ENCODE measurements around the gene SLC2A4.
"Not testable (repeated sequence)": the region's sequence is repeated elsewhere in the genome, so short reads cannot be mapped to it uniquely, and the experiment has no call there.

Gene SLC2A4

DNA sequence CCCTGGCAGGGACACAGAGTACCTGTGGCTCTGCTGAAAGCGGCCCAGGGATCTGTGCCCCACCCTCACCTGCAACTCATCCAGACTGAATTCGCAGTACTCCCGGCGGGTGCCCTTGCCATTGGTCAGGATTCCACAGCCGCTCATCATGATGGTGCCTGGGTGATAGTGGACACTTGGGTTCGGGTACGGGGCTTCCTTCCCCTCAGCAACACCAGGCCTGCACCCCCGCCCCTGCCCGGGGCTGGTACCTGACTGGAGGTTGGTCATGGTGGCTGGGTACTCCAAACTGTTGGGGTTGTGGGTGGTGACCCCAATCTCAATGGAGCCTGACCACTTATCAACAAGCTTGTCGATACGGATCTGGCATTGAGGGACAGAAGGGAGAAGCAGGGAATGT is 44.7 kb downstream of the SLC2A4 start:
- H3K9ac ChIP-seq (ENCODE audit: low read depth, low read length), result no peak overlapping the region
- H3K4me3 ChIP-seq (ENCODE audit: low read depth, low read length), result no peak overlapping the region
- peaks cover 49% of the 10 kb centered on the region for H3K36me3 ChIP-seq (ENCODE audit: control insufficient read depth, insufficient read depth, low read length)
- no peaks in the 10 kb centered on the region for H3K9me3 ChIP-seq (ENCODE audit: control insufficient read depth, insufficient read depth, low read length)
- H3K4me1 ChIP-seq (ENCODE audit: control insufficient read depth, insufficient read depth, low read length), result no peaks in the 10 kb centered on the region
- no peaks in the 10 kb centered on the region for H3K27me3 ChIP-seq (ENCODE audit: control insufficient read depth, insufficient read depth, low read length)

DNA sequence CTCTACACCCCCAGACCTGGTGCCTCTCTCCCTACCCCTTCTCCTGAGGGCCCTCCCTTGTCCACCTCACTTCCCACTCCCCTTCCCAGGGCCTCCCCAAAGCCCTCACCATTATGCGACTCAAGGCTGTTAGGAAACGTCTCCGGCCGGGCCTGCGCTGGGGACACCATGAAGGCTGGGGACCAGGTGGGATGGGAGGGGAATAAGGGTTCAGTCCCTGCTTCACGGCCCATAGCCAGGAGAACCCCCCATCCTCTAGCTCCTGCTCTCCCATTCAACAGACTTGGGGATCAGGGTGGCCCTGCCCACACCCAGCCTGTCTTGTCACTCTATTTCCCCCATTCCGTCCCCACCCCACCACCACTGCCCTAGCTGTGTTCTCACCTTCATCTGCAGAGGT is 45.5 kb downstream of the SLC2A4 start:
- Histone ChIP-seq H3K9me3 (ENCODE audit: control insufficient read depth, insufficient read depth, low read length) (no peaks in the 10 kb centered on the region), H3K4me1 (ENCODE audit: control insufficient read depth, insufficient read depth, low read length) (no peaks in the 10 kb centered on the region), H3K36me3 (ENCODE audit: control insufficient read depth, insufficient read depth, low read length) (peaks cover 41% of the 10 kb centered on the region), H3K27me3 (ENCODE audit: control insufficient read depth, insufficient read depth, low read length) (no peaks in the 10 kb centered on the region), H3K4me3 (ENCODE audit: low read depth, low read length) (no peak overlapping the region), H3K9ac (ENCODE audit: low read depth, low read length) (no peak overlapping the region)

DNA sequence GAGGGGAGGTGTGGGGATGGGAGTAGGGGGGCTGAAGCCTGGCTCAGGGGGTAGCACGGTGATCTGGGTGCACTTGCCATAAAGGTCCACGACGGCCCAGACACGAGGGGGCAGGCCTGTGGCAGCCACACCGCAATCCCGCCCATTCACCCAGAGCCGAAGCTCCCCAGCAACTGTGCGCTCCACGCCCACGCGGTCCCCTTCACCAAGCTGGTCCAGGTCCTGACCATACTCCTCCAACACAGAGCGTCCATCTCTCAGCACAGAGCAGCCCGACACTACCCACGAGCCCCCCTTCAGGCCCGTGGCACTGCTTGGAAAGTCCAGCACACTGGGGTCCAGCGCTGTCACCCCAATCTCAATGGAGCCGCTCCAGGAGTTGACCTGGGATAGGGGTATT is 46.0 kb downstream of the SLC2A4 start:
- Histone ChIP-seq H3K27me3 (ENCODE audit: control insufficient read depth, insufficient read depth, low read length) (no peaks in the 10 kb centered on the region), H3K4me1 (ENCODE audit: control insufficient read depth, insufficient read depth, low read length) (no peaks in the 10 kb centered on the region), H3K9me3 (ENCODE audit: control insufficient read depth, insufficient read depth, low read length) (no peaks in the 10 kb centered on the region), H3K9ac (ENCODE audit: low read depth, low read length) (no peak overlapping the region), H3K36me3 (ENCODE audit: control insufficient read depth, insufficient read depth, low read length) (peaks cover 36% of the 10 kb centered on the region), H3K4me3 (ENCODE audit: low read depth, low read length) (no peak overlapping the region)

DNA sequence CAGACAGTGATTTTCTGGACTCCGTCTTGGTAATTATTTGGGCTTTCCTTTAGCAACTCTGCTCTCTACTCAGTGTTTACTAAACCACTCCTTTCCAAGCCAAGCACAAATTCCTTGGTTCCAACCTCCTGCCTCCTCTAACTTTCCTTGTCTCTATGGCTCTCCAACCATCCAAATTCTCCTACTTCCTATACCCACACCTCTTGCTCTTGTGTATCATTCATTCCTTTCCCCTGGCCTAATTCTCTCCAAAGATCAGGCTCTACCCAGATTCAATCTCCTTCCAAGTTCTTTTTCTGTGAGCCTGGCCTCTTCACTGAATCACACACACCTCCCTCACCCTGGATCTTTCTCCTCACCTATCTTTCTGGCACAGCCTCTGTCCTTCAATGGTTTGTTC is 46.5 kb downstream of the SLC2A4 start:
- Histone ChIP-seq H3K27me3 (ENCODE audit: control insufficient read depth, insufficient read depth, low read length) (no peaks in the 10 kb centered on the region), H3K9me3 (ENCODE audit: control insufficient read depth, insufficient read depth, low read length) (no peaks in the 10 kb centered on the region), H3K36me3 (ENCODE audit: control insufficient read depth, insufficient read depth, low read length) (peaks cover 31% of the 10 kb centered on the region), H3K4me1 (ENCODE audit: control insufficient read depth, insufficient read depth, low read length) (no peaks in the 10 kb centered on the region), H3K4me3 (ENCODE audit: low read depth, low read length) (peak overlapping the region; percentile 97), H3K9ac (ENCODE audit: low read depth, low read length) (no peak overlapping the region)

DNA sequence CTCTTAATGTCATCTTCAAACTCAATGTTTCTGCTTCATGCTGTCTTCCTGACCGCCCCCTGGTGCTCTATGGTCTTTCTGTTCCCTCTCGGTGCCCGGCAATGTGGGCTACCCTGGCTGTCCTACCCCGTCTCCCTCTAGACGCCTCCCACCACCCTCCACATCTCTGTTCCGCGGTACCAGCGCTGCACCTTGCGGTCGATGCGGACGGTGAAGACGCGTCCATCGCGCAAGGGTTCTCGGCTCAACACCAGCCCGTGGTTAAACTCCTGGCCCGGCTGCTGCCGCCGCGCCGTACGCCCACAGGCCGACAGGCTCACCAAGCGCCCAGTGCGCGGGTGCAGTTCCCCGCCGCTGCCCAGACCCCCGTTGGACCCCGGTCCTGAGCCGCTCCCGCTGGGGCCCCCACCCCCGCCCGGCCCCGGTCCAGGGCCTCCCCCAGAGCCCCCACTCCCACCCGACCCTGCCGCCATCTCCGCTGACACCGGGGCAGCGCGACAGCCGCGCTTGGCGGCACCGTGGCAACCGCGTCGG is 47.4 kb downstream of the SLC2A4 start, which contains the start of gene NEURL4:
TSS of gene NEURL4 (minus strand) at position 496 of the 534 bp plus-strand sequence. CDS start at position 473, 23 bp downstream.
- Histone ChIP-seq H3K9ac (ENCODE audit: low read depth, low read length) (peak within 1 kb of the TSS; percentile 77), H3K4me1 (ENCODE audit: control insufficient read depth, insufficient read depth, low read length) (no peaks in the 10 kb centered on the region), H3K9me3 (ENCODE audit: control insufficient read depth, insufficient read depth, low read length) (no peaks in the 10 kb centered on the region), H3K27me3 (ENCODE audit: control insufficient read depth, insufficient read depth, low read length) (no peaks in the 10 kb centered on the region), H3K36me3 (ENCODE audit: control insufficient read depth, insufficient read depth, low read length) (peaks cover 22% of the 10 kb centered on the region), H3K4me3 (ENCODE audit: low read depth, low read length) (peak within 1 kb of the TSS; percentile 97)

DNA sequence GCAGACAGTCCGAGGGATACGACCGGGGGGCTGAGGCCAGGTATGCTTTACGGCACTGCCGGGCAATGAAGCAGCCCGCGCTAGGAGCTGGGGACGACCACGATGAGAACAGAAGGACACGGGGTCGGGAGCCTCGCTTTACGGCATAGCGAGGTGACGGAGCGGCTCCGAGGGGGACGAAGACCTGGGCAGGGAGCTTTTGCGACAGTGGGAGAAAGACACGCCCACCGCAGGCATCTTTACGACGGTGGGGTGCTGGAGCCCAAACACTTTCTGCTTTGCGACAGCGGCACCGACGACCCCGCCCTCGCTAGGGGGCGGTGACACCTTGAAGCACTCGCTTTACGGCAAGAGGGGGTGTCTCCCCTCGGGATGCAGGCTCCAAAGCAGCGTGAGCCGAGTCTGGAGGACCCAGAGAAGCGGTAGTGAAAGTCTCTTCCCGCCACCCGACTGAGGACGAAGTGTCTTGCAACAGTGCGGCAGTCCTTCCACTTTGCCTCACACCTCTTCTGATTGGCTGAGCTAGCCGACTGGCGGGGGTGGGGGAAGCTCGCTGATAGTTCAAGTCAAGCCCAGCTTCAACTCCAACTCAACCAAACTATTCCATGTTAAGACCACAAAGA is 48.0 kb downstream of the SLC2A4 start:
- Histone ChIP-seq H3K27me3 (ENCODE audit: control insufficient read depth, insufficient read depth, low read length) (no peaks in the 10 kb centered on the region), H3K9ac (ENCODE audit: low read depth, low read length) (peak overlapping the region; percentile 71), H3K36me3 (ENCODE audit: control insufficient read depth, insufficient read depth, low read length) (peaks cover 16% of the 10 kb centered on the region), H3K4me3 (ENCODE audit: low read depth, low read length) (peak overlapping the region; percentile 97), H3K9me3 (ENCODE audit: control insufficient read depth, insufficient read depth, low read length) (no peaks in the 10 kb centered on the region), H3K4me1 (ENCODE audit: control insufficient read depth, insufficient read depth, low read length) (no peaks in the 10 kb centered on the region)

DNA sequence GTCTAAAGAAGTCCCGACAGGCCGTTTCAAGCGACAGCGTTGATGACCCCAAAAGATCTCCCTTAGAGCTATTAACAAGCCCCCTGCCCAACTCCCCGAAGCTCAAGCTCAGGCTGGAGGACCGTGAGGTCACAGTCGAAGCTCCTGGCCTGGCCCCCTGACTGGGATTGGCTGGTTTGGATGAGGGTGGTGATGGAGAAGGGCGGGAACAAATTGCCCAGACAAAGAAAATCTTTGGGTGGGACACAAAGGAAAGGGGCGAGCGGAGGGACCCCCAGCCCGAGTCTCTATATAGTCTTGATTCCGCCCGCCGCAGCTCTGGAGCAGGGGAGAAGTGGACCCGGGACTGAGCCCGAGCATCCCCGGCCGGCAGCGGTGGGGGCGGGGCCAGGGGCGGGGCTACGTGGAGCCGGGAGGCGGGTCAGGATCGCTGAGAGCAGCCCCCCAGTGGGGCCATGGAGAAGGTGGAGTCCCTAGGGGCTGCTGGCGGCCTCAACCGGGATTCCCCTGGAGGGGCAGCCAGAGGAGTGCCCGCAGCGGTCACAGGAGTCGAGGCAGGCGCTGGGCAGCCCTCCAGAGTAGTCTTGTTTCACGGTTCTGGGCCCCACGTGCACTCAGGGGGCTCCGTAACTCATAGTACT is 48.6 kb downstream of the SLC2A4 start:
- H3K27me3 ChIP-seq (ENCODE audit: control insufficient read depth, insufficient read depth, low read length), result no peaks in the 10 kb centered on the region
- peak overlapping the region; percentile 97 for H3K4me3 ChIP-seq (ENCODE audit: low read depth, low read length)
- peaks cover 14% of the 10 kb centered on the region for H3K36me3 ChIP-seq (ENCODE audit: control insufficient read depth, insufficient read depth, low read length)
- H3K4me1 ChIP-seq (ENCODE audit: control insufficient read depth, insufficient read depth, low read length), result no peaks in the 10 kb centered on the region
- peak overlapping the region; percentile 71 for H3K9ac ChIP-seq (ENCODE audit: low read depth, low read length)
- no peaks in the 10 kb centered on the region for H3K9me3 ChIP-seq (ENCODE audit: control insufficient read depth, insufficient read depth, low read length)

DNA sequence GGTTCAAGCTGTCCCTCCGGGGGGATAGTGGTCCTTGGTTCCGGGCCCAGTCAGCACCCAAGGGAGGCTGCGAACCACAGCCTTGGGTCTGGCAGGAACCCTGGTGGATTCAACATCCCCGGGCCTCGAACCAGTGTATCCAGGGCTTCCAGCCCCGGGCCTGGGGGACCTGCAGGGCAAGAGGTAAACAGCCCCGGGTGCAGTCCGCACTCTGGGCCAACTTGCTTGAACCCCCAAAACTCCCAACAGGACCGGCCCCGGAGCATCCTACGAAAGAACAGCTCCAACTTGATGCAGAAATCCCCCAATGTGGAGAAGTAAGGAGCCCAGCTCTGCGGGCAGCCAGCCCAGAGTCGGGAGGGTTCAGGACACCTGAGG is 49.1 kb downstream of the SLC2A4 start:
- H3K36me3 ChIP-seq (ENCODE audit: control insufficient read depth, insufficient read depth, low read length), result peaks cover 12% of the 10 kb centered on the region
- no peaks in the 10 kb centered on the region for H3K27me3 ChIP-seq (ENCODE audit: control insufficient read depth, insufficient read depth, low read length)
- no peak overlapping the region for H3K9ac ChIP-seq (ENCODE audit: low read depth, low read length)
- H3K4me3 ChIP-seq (ENCODE audit: low read depth, low read length), result peak overlapping the region; percentile 97
- H3K4me1 ChIP-seq (ENCODE audit: control insufficient read depth, insufficient read depth, low read length), result no peaks in the 10 kb centered on the region
- H3K9me3 ChIP-seq (ENCODE audit: control insufficient read depth, insufficient read depth, low read length), result no peaks in the 10 kb centered on the region

DNA sequence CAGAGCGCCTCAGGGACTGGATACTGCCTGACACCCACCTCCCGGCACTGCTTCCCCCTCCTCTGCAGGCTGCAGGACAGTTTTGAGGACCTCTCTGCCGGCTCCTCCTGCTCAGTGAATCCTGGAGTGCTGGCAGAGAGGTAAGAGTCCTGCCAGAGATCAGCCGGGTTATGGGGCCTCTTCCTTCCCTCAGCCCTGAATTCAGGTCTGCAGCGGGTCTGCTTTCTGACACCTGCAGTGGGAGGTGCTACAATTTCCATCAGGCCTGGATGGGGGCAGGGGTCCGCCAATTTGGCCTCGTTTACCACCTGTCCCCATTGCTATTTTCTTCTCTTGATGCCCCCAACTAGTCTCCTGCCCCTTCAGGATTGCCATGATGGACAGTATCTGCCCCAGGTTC is 50.6 kb downstream of the SLC2A4 start:
- Histone ChIP-seq H3K9ac (ENCODE audit: low read depth, low read length) (no peak overlapping the region), H3K4me3 (ENCODE audit: low read depth, low read length) (no peak overlapping the region), H3K4me1 (ENCODE audit: control insufficient read depth, insufficient read depth, low read length) (peaks cover 8% of the 10 kb centered on the region)

DNA sequence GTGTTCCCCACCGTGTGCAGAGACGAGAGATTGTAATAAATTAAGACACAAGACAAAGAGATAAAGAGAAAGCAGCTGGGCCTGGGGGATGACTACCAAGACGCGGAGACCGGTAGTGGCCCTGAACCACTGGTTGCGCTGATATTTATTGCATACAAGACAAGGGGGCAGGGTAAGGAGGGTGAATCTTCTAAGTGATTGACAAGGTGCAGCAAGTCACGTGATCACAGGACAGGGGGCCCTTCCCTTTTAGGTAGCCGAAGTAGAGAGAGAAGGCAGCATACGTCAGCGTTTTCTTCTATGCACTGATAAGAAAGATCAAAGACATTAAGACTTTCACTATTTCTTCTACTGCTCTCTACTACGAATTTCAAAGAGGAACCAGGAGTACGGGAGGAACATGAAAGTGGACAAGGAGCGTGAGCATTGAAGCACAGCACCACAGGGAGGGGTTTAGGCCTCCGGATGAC is 51.1 kb downstream of the SLC2A4 start:
- H3K27me3 ChIP-seq (ENCODE audit: control insufficient read depth, insufficient read depth, low read length); H3K9ac ChIP-seq (ENCODE audit: low read depth, low read length); H3K36me3 ChIP-seq (ENCODE audit: control insufficient read depth, insufficient read depth, low read length); H3K4me3 ChIP-seq (ENCODE audit: low read depth, low read length); H3K9me3 ChIP-seq (ENCODE audit: control insufficient read depth, insufficient read depth, low read length): not testable (repeated sequence)
- H3K4me1 ChIP-seq (ENCODE audit: control insufficient read depth, insufficient read depth, low read length), result peaks cover 10% of the 10 kb centered on the region

More for the DNA sequence above, 50.6 kb downstream of the SLC2A4 start:
- Histone ChIP-seq H3K9me3 (ENCODE audit: control insufficient read depth, insufficient read depth, low read length) (no peaks in the 10 kb centered on the region), H3K36me3 (ENCODE audit: control insufficient read depth, insufficient read depth, low read length) (peaks cover 1% of the 10 kb centered on the region), H3K27me3 (ENCODE audit: control insufficient read depth, insufficient read depth, low read length) (no peaks in the 10 kb centered on the region)

DNA sequence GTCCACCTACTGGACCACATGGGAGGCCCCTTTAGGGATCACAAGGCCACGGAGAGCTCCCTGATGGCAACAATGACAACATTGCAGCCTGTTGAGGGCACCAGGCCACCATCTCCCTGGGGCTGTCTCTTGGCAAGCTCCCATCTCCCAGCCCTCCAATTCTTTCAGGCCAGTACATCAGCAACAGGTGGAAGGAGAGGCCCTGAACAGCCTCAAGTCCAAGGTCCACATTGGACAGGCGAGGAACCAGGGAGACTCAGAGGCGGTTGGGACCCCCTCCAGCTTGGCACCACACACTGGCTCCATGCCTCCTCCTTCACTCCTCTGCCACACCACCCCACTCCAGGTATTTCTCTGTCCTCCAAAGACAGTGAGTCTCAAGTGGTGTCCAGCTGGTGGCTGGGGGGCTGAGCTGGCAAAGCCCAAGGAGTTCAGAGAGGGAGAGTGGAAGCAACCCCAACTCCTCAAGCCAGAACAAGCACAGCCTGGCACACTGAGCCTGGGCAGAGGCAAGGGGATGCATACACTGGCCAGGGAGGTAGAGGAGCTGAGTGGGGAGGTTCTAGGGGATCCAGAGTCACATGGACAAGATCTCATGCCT is 53.5 kb downstream of the SLC2A4 start:
- no peaks in the 10 kb centered on the region for H3K36me3 ChIP-seq (ENCODE audit: control insufficient read depth, insufficient read depth, low read length)
- H3K4me1 ChIP-seq (ENCODE audit: control insufficient read depth, insufficient read depth, low read length), result peaks cover 10% of the 10 kb centered on the region
- H3K9me3 ChIP-seq (ENCODE audit: control insufficient read depth, insufficient read depth, low read length), result no peaks in the 10 kb centered on the region
- H3K9ac ChIP-seq (ENCODE audit: low read depth, low read length), result no peak overlapping the region
- no peaks in the 10 kb centered on the region for H3K27me3 ChIP-seq (ENCODE audit: control insufficient read depth, insufficient read depth, low read length)
- no peak overlapping the region for H3K4me3 ChIP-seq (ENCODE audit: low read depth, low read length)

DNA sequence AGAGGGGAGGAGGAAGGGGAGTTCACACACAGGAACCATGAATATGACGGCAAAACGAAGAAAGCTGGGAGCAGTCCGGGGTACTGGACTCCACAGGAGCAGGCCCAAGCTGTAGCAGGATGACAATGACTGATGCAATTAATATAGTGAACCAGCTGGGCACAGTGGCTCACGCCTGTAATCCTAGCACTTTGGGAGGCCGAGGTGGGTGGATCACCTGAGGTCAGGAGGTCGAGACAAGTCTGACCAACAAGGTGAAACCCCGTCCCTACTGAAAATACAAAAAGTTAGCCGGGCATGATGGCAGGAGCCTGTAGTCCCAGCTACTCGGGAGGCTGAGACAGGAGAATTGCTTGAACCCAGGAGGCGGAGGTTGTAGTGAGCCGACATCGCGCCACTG is 54.2 kb downstream of the SLC2A4 start:
- peaks cover 10% of the 10 kb centered on the region for H3K4me1 ChIP-seq (ENCODE audit: control insufficient read depth, insufficient read depth, low read length)
- H3K9ac ChIP-seq (ENCODE audit: low read depth, low read length), result not testable (repeated sequence)

More for the DNA sequence above, 54.2 kb downstream of the SLC2A4 start:
- H3K9me3 ChIP-seq (ENCODE audit: control insufficient read depth, insufficient read depth, low read length); H3K36me3 ChIP-seq (ENCODE audit: control insufficient read depth, insufficient read depth, low read length); H3K27me3 ChIP-seq (ENCODE audit: control insufficient read depth, insufficient read depth, low read length); H3K4me3 ChIP-seq (ENCODE audit: low read depth, low read length): not testable (repeated sequence)

Measured in iPS-15b (cell line).